ENCODE data around the gene THADA.
"Not testable (repeated sequence)": the region's sequence is repeated elsewhere in the genome, so short reads cannot be mapped to it uniquely, and the experiment has no call there.

Gene THADA

DNA sequence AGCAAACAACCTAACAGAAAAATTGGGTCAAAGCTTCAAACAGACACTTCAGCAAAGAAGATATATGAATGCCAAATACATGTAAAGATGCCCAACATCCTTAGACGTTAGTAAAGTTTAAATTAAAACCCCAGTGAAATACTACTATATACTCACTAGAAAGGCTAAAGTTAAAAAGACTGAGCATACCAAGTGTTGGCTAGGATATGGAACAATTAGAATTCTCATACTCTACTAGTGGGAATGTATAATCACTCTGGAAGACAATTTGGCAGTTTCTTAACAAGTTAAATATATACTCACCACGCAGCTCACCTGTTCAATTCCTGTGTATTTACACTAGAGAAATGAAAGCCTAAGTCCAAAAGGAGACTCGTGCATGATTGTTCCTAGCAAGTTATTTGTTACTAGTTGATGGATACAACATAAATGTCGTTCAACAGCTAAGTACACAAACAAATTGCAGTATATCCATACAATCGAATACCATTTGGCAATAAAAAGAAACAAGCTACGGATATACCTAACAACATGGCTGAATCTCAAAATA lies 185.7 kb downstream of the THADA start:
- no peak for DNase-seq

DNA sequence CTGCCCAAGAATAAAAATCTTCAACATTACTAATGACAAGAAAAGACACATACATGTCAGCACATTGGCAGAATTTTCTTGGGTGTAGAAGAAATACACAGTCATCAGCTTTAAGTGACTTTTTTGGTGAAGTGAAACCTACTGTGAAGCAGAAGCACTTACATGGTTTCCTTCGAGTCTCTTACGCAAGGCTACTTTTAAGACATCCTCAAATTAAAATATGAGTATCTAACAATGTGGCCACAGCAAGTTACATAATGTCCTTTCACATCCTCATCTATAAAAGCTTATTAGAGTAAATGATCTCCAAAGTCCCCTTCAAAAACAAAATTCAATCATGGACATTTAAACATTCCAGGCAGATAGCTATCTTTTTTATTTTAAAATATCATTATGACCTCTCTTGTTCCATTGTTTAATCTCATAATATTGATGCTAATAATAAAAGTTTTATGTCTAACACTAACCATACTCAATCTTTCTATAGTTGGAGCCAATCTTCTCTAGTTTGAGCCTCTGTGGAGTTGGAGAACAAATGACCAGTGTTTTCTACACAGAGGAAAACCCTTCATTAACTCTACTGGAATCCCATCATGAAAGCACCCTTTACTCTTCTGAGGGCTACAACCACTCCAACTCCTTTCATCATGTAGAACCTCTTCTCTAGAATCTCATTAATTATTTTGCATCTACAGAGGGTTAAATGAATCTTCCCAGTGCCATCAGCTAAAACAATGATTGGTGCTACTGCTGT lies 187.3 kb downstream of the THADA start:
- no peak for DNase-seq

DNA sequence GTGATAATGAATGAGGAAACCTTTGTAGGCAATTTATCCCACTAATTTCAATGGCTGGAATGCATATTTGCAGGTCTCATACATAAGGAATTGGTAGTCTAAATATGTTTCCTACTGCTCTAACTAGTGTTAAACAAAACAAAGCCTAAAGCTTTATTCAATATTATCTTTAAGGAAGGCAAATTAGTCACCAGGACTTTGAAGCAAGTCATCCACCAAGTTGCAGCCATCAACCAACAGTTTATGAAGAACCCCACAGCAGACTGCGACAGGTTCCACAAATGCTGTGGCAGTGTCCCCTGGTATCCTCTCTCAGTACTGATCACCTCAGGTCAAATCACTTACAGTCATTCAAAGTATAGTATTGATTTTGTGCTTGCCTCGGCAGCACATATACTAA lies 187.9 kb downstream of the THADA start:
- DNase-seq: no peak

DNA sequence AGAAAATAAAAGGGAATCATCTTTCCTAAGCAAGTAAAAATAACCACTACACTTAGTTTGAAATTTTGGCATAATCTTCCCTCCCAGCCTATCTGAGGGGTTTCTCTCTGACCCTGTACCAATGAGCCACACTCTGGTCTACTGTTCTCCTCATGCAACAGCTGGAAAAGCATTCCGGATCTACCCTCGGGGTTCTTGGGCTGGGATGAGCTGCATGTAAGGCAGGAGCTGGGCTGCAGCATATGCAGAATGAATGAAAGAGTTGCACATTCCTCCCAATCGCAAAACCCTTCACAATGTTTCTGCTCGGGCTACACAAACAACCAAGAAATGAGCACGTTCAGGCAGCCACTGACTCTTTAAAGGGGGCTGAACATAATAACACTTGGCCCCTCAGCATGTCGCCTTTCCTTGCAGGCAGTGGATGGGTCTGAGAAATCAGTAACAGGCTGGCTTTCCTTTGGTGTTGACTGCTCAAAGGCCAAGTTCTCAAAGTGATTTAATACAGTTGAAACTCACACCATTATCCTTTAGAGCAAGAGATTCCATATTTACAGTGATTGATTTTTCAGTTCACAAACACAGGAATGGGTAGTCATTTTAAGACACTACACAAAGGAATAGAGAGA lies 189.1 kb downstream of the THADA start:
- DNase-seq: no peak

DNA sequence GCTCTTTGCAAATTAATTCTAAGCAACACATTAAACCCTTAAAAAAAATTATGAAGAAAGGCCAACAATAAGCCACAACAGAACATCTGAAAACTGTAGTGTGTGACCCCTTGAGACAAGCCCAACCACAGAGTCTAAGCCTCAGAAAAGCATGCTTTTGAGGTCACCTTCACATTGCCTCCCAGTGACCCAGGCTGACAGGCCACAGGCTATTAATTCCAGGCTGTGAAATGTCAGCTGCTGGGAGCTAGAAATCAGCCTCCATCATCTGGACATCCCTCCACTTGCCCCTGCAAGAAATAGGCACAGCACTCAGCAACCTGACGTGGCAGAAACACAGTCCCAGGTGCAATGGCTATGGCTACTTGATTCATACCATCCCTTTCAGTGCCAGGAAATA lies 190.0 kb downstream of the THADA start:
- no peak for DNase-seq

DNA sequence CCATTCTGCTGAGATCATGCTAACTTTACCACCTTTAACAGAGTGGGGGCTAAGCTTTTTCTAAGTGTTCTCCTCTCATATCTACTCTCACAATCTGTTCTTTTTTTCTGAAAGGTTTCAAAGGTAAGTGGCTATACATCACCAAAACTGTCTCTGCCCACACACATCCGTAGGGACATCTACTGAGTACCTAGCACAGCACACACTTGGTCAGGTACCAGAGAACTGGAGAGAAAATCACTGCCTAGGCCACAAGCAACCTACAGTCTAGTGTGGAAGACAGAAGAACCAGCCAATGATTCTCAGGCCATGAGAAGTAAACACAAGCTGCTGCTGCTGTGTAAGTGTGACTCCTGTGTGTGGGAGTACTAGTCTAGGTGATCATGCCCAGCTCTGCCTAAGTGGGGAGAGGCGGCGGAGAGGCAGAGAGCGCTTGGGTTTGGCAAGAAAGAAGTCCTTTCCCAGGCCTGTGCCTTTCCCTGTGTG lies 193.3 kb downstream of the THADA start:
- DNase-seq: no peak

DNA sequence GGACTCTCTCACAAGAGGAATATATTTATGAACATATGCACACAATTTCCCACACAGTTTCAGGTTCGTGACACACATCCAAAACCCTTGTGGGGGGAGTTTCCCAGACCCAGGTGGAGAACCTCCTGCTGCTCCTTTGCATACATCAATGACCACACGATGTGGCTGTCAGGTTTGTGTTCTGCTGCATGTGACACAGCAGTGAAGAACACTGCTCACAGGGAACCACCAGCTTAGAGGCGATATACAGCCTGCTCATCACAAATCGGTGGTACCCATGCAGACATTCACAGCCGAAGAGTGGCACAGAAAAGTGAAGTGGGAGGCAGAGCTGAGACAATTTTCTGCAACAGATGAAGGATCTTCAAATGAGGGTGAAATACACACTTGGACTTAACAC lies 193.8 kb downstream of the THADA start:
- DNase-seq: no peak

DNA sequence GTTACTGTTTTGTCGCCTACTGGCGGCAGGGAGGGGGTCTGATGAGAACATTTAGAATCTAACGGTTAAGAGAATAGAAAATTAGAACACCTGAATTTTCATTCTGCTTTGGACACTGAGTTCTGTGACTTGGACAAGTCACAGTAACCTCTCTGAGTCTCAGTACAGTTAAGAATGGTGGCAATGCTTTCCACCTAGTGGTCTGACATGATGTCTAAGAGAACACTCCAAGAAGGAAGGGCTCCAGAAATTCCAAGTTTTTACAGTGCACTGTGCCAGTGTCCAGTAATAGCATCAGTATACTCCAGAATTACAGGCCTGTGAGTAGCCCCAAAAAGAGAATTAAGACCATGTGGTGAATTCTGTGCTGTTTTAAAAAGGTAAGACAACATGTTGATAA lies 195.3 kb downstream of the THADA start:
- no peak for DNase-seq

DNA sequence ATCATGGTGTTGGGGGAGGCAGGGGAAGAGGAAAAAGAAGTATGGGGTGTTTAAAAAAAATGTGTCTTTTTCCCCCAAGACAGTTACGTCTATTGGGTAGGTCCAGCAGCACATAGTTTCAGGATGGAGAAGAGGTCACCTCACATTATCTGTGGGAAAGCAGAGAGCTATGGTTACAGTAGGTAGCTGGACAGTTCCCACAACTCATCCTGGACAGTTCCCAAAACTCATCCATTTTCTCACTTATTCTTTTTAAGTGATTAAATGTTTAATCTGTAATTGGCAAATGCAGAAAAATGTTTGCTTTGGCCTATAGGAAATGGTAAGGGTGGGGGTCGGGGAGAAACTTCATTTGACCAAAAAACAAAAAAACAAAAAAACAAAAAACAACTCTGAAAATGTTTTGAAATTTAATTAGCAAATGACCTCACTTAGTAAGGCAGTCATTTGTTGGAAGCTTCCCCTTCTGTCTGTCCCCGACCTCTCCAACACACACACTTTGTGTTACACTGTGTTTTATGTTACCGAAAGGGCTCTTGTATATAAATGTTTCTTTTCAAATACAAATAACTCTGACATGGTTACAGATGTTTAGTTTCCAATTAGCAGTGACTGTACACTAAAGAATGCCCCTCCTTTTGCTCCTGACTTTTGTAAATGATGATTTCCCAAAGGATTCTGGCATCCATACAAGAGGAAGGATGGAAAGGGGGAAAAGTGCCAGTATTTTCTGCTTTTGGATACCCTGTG lies 196.1 kb downstream of the THADA start:
- DNase-seq: peak; percentile 16

DNA sequence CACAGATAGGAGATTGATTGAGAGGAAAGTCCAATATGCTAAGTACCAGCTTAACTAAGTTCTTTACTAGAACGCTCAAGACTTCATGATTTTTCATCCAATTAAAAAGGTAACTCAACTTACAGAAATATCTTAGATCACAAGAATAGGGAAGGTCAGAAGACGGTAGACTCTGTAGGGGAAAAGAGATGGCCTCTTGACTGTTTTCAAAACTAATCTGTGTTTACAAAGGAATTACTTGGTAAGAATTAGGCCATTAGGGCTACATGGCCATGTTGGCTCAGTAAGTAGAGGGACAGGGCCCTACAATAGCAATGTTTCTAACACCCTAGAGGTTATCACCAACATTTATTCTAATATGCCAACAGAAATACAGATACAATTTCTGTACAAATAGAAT lies 196.7 kb downstream of the THADA start:
- no peak for DNase-seq

DNA sequence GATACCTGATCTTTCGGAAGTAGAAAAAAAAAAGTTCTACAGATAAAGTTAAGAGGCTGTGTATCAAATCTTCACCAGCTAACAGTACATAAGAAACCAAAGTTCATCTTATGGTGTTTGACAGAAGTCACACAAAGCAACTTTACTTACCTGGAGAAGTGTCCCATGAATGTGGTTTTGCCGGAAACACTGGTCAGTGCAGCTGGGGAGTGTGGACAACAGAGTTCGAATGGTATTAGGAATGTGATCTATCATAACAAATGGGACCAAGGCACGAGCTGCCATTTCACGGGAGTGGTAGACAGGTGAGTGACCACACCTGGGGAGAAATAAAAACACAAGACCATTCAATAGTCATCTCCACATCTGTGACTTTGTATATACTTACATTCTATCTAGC lies 198.0 kb downstream of the THADA start:
- DNase-seq: no peak

DNA sequence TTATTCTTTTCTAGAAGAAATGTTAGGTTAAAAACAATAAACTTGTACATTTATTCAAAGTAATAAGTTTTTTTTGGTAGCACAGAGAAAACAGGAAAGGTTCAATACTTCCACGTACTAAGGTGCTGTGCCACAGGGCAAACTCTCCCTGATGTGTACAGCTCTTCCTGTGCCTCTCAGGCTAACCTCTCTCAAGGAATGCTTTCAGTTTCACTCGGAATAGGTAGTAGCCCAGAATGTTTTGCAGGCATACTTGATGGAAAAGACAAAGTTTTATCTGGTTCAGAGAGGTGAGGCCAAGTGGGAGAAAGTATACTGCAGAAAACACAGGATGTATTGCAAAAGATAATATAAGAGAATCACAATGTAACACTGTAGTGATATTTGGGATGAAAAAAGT lies 198.4 kb downstream of the THADA start:
- DNase-seq: no peak

DNA sequence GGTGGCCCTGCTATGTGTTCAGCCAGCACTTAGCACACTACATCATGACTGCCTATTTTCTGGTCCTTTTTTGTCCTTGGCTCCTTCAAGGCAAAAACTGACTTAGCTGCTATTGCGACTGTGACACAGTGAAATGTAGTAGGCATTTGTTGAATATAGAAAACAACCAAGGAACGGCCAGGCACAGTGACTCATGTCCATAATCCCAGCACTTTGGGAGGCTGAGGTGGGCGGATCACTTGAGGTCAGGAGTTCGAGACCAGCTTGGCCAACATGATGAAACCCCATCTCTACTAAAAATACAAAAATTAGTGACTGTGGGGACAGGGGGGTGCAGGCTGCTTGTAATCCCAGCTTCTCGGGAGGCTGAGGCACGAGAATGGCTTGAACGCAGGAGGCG lies 199.5 kb downstream of the THADA start:
- not testable (repeated sequence) for DNase-seq

DNA sequence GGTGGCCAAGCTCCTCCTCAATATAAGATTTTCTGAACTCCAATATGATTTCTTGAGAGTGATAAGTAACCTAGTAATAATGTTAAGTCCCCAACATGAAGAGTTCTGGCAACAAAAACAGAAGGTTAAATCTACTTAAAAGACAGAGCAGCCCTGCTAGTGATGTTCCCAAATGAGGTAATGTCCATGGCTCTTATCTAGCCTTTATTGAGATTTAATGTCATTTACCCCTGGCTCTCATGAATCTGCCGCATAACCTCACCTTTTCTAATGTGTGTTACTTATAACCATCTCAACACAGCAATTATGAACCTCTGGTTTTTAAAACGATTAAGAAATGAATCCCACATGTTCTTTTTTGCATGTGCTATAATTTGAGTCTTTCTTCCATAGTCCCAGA lies 201.9 kb downstream of the THADA start:
- DNase-seq: no peak

DNA sequence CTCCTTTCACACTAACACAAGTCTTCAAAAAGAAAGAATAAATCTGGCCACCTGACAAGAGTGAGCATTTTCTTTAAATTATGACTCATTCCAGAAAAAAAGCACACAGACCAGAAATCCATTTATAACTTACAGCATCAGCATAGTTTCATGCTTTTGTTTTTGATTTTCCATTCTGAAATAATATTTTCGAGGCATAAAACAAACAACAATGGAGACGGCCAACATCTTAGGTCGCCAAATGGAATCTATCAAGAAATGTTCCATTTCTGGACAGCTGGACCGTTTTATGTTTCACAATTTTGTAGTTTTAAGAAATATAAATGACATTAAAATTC lies 204.0 kb downstream of the THADA start:
- DNase-seq: no peak

DNA sequence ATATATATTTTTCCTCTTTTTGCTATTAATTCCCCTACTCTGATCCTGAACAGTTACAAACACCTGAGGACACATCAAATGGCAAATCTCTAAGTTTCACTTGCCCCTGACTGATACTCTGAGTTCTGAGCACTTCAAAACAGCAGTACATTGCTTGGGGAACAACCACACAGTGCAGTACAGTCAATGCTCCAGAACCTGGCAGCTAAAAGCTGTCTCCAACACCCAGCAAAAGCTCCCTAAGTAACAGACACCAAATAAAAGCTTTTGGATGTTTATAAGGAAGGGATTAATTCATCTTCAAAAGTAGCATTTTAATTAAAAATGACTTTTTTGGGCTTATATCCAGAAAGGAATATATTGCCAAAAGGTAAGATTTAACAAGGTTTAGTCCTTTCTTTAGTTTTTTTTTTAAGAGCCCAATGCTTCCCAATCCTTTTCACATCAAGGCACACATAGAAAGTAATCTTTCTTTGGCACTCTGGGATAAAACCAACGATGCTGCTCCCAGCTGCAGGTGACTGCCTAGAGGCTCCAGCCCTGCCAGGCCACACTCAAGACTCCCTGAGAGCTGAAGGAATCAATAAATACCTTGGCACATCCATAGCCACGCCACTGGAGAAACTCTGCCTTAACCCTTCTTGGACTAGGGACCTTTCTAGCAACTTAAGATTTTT lies 204.5 kb downstream of the THADA start:
- DNase-seq: no peak

DNA sequence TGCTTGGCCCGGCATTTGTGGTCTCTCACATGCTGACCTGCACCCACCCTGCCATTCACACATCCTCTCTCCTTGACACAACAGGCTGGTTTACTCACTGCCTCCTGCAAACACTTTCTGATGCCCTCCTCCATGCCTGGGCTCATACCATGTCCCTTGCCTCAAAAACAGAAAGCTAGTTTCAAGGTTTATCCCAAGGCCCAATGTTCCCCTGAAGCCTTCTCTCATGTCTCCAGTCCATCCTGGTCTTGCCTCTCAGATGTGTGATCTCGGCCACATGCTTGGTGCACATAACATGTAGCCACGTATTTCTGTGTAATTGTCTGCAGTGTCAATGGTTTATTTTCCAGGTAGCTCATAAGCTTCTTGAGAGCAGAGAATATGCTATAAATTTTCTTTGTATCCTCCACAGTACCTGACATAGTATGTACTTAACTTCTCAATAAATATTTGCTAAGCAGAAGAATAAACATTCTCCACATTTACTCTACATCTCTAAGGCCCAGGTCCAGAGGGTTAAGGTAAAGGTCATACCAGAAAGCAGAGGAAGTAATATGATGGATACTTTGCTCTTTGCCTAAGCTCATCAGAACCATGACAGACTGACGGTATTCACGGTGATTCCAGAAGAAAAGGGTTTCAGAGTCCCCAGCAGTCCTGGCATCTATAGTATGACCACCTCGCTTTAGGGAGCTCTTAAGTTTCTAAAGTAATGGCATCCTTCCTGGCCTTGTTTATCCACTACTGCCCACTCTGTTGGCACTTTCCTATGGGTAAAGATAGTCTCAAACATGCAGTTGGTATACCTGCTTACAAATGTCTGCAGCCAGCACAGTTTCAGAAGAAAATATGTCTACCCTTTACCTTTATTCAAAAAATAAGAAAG lies 206.0 kb downstream of the THADA start:
- no peak for DNase-seq

DNA sequence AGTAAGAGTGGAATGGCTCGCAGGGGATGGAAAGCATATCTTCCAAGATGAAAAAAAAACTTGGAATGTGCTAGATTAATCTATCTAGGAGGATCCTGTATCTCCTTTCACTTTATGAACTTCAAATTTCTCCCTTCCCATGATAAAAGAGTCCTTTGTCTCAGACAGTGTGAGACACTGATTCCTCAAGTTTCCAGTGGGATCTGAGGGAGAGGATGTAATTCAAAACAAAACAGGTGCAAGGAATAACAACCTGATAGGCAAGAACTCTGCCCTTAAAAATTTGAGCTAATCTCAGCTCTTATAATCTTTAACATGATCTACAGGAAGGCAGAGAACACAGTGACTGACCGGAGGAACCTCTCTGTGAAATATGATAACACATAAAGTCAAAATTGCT lies 207.5 kb downstream of the THADA start:
- DNase-seq: no peak

DNA sequence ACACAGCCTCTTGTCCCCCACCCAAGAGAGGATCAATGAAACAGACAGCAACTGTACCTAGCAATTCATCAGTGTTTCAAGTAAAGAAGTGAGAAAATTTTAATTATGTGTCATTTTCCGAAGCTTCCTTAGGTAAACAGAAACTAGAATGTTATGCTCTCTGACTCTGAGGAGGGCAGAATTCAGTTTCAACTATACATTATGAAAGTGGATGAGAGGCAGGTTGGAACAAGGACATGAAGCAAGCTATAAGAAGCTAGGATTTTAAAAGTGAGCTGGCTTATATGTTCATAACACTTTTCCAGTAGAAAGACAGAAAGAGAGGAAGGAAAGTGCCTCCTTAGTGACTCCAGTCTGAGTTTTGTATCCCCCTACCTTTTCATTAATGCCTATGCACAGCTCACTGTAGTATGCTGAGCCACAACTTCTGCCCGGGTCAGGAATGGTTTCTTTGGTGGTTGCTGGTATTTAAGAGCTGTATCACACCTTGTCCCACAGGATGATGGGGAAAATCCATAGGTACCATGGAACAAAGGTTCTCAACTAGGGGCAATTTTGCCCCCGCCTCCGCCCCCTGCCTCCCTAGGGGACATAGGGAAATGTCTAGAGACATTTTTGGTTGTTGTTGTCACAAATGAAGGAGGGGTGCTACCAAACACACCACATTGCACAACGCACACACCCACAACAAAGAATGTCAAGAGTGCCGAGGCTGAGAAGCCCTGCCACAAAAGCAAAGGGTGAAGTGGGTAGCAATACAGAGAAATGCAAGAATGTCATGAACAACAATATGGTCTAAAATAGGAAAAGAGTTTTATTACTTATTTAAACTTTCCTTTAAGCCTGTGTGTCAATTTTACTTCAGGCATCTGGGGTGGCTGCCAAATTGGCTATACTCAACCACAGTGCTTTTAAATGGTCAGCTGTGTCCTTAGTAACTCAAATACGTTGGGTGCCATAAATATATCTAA lies 208.5 kb downstream of the THADA start:
- no peak for DNase-seq

DNA sequence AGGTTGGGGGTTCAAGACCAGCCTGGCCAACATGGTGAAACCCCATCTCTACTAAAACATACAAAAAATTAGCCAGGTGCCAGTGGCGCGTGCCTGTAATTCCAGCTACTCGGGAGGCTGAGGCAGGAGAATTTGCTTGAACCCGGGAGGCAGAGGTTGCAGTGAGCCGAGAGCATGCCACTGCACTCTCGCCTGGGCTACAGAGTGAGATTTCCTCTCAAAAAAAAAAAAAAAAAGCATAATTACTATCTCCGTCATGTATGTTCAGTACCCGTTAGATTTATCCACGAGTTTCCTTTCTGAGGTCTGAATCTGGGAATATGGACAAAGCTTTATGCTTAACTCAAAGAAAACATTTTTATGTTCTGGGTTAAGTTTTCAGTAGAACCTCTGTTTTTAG lies 209.2 kb downstream of the THADA start:
- not testable (repeated sequence) for DNase-seq

DNA sequence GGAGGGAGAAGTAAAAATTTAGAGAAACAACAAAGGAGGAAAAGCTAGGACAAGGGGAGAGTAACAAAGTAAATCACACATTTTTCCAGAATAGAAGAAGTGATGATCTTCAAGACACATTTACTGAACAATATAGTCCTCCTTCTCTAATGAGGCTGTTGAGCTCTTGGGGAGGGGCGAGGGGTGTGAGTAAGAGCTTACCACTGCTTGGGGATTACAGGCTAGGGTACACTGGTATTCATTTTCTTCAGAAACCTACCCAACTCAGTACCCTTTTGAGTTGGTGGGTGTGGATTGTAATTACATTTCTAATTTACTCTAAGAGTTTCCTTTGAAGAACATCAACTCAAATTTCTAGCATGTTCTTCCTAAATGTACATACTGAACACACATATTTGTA lies 211.7 kb downstream of the THADA start:
- DNase-seq: no peak

Measured in NCI-H774 (cell line).